ENCODE data around the gene TNFRSF13B. TPM values are rescaled to one million over a fixed set of nuclear protein-coding genes. Genes with fewer than 3 reads are reported as not detected.

The TNFRSF13B gene
- total and polyA plus RNA-seq, 2 donors (not counting 3 experiments of a cell fraction or from before 2014, with no cell fraction given) = not detected

DNA sequence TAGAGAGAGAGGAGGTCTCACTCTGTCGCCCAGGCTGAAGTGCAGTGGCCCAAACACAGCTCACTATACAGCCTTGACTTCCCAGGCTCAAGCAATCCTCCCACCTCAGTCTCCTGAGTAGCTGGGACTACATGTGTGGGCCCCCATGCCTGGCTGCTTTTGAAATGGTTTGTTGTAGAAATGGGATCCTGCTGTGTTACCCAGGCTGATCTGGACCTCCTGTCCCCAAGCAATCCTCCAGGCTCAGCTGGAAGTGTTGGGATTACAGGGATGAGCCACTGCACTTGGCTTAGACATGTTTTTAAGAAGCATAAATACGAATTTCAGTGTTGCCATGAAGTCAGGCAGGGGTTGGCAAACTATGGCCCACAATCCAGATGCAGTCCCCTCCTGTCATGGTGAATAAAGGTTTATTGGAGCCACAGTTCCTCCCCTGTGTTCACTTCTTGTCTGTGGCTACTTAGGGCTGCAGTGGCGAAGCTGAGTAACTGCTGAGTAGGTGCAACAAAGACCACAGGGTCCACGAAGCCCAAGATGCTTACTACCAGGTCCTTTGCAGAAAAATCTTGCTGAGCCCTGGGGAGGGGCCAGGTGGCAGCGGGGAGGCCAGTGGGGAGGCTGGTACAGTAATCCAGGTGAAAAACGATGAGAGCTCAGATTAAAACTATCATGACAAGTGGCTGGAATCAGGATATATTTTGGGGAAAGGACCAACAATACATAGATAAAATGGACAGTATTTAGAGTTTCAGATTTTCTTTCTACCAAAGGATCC lies 35.2 kb downstream of the TNFRSF13B start:
- Histone ChIP-seq H3K4me2 (ENCODE audit: insufficient read depth, low read length) (no peak overlapping the region), H3K9ac (replicated peaks; ENCODE audit: extremely low read depth, insufficient read depth, low read length) (no peak overlapping the region), H3K27me3 (ENCODE audit: control insufficient read depth in 2 of 2, insufficient read depth in 2 of 2, low read length in 2 of 2) (peaks cover 0 to 3% of the 10 kb centered on the region in 2 experiments), H2AFZ (ENCODE audit: low read depth, low read length) (no peak overlapping the region), H3K27ac (ENCODE audit: insufficient read depth, low read depth, low read length) (no peak overlapping the region), H3K36me3 (ENCODE audit: control insufficient read depth in 2 of 2, extremely low read depth in 1 of 2, insufficient read depth in 2 of 2, low read length in 2 of 2) (no peaks in the 10 kb centered on the region), H3K9me3 (replicated peaks; ENCODE audit: control insufficient read depth, insufficient read depth, low read length) (no peaks in the 10 kb centered on the region), H3K4me3 (replicated peaks in 1 of 3; ENCODE audit: insufficient read depth in 1 of 3, low read depth in 1 of 3, low read length in 3 of 3) (no peak overlapping the region), H3K4me1 (ENCODE audit: control insufficient read depth, extremely low read depth, insufficient read depth, low read length) (no peaks in the 10 kb centered on the region), H3K79me2 (ENCODE audit: control insufficient read depth, insufficient read depth, low read length) (no peaks in the 10 kb centered on the region), H3K9me1 (replicated peaks; ENCODE audit: control insufficient read depth, extremely low read depth, insufficient read depth, low read length) (no peaks in the 10 kb centered on the region), H4K20me1 (replicated peaks; ENCODE audit: control insufficient read depth, extremely low read depth, insufficient read depth, low read length) (no peaks in the 10 kb centered on the region)
- dilution Hi-C loops (cut with MboI; ENCODE audit: extremely low pct_ligation_motif_present, low sequenced_read_pairs) = no loop called here
- no TSS peak for BruUV-seq (replicated peaks)
- TF ChIP-seq, protein P1, sequence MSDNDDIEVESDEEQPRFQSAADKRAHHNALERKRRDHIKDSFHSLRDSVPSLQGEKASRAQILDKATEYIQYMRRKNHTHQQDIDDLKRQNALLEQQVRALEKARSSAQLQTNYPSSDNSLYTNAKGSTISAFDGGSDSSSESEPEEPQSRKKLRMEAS (IDR thresholded peaks at IDR 0.05; ENCODE audit: insufficient read depth, insufficient read length) = no peak
- no peak for TF ChIP-seq FOS (IDR thresholded peaks at IDR 0.05; ENCODE audit: borderline replicate concordance, insufficient read depth, low read length)
- TF ChIP-seq, protein P2, sequence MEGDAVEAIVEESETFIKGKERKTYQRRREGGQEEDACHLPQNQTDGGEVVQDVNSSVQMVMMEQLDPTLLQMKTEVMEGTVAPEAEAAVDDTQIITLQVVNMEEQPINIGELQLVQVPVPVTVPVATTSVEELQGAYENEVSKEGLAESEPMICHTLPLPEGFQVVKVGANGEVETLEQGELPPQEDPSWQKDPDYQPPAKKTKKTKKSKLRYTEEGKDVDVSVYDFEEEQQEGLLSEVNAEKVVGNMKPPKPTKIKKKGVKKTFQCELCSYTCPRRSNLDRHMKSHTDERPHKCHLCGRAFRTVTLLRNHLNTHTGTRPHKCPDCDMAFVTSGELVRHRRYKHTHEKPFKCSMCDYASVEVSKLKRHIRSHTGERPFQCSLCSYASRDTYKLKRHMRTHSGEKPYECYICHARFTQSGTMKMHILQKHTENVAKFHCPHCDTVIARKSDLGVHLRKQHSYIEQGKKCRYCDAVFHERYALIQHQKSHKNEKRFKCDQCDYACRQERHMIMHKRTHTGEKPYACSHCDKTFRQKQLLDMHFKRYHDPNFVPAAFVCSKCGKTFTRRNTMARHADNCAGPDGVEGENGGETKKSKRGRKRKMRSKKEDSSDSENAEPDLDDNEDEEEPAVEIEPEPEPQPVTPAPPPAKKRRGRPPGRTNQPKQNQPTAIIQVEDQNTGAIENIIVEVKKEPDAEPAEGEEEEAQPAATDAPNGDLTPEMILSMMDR (IDR thresholded peaks at IDR 0.05; ENCODE audit: extremely low read depth in 1 of 2, insufficient read depth in 1 of 2, low read depth in 1 of 2, low read length in 2 of 2) = no peak
- no peak for TF ChIP-seq GATA2 (IDR thresholded peaks at IDR 0.05; ENCODE audit: insufficient read depth, insufficient read length, low read depth, low read length)
- no peak for TF ChIP-seq EZH2 (IDR thresholded peaks at IDR 0.05; ENCODE audit: borderline replicate concordance, low read depth, low read length, severe bottlenecking)
- TF ChIP-seq POLR2AphosphoS5 (IDR thresholded peaks at IDR 0.05; ENCODE audit: insufficient read depth, low read depth, low read length) = no peak
- no peak for TF ChIP-seq POLR2A (IDR thresholded peaks at IDR 0.05; ENCODE audit: low read depth, low read length)
- TF ChIP-seq JUN (IDR thresholded peaks at IDR 0.05; ENCODE audit: borderline replicate concordance, insufficient read depth, insufficient read length, low read depth) = no peak
- TF ChIP-seq MYC (IDR thresholded peaks at IDR 0.05; ENCODE audit: low read depth, low read length) = no peak
- no peak for FAIRE-seq
- intact Hi-C loops (cut with micrococcal nuclease) = no loop called here
- POLR2A ChIA-PET = no interaction called here
- DNase-seq (ENCODE audit: low read depth, low spot score) = no peak
- CTCF ChIA-PET = no interaction called here
